Measurements from ENCODE around the gene CD2BP2.

DNA sequence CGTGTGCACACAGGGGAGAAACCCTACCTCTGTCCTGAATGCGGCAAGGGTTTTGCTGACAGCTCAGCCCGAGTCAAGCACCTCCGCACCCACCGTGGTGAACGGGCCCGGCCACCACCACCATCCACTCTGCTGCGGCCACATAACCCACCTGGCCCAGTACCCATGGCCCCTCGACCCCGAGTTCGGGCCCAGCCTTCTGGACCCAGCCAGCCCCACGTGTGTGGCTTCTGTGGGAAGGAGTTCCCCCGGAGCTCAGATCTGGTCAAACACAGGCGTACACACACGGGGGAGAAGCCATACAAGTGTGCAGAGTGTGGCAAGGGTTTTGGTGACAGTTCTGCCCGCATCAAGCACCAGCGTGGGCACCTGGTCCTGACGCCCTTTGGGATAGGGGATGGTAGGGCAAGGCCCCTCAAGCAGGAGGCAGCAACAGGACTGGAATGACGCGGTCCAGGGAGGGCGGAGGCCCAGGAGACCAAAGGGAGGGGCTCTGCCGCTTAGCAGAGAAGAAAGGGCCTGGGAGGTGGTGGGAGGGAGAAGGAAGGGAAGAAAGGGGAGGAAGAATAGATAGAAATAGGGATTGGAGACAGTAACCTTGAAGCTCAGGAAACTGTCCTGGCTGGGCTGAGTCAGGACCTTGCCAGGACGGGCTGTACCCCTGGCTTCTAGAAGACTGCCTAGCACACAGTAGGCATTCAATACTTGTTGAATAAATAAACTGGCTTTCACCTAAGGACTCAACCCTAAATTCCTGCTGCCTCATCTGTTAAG lies 43.7 kb upstream of the CD2BP2 start:
- TF ChIP-seq, protein P1, sequence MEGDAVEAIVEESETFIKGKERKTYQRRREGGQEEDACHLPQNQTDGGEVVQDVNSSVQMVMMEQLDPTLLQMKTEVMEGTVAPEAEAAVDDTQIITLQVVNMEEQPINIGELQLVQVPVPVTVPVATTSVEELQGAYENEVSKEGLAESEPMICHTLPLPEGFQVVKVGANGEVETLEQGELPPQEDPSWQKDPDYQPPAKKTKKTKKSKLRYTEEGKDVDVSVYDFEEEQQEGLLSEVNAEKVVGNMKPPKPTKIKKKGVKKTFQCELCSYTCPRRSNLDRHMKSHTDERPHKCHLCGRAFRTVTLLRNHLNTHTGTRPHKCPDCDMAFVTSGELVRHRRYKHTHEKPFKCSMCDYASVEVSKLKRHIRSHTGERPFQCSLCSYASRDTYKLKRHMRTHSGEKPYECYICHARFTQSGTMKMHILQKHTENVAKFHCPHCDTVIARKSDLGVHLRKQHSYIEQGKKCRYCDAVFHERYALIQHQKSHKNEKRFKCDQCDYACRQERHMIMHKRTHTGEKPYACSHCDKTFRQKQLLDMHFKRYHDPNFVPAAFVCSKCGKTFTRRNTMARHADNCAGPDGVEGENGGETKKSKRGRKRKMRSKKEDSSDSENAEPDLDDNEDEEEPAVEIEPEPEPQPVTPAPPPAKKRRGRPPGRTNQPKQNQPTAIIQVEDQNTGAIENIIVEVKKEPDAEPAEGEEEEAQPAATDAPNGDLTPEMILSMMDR (optimal IDR thresholded peaks at IDR 0.05 in 1 of 3, IDR thresholded peaks at IDR 0.05 in 1 of 3, conservative IDR thresholded peaks at IDR 0.05 in 1 of 3; ENCODE audit: extremely low read depth in 1 of 3, insufficient read depth in 2 of 3, low read length in 3 of 3) = no peak
- no peak for TF ChIP-seq EZH2 (IDR thresholded peaks at IDR 0.05; ENCODE audit: low read length)

All from keratinocyte (primary cell).